SIG-M5 (cell line): ENCODE measurements around the gene SIDT2.

Experiments used
- DNase-seq: peaks from one replicate; lab custom pipeline; 2025; lab: John Stamatoyannopoulos, UW

Gene SIDT2

GRCh38 chr11:117189191-117189940 lies 10.8 kb downstream of the SIDT2 start:
- DNase-seq: peak; percentile 25

DNA sequence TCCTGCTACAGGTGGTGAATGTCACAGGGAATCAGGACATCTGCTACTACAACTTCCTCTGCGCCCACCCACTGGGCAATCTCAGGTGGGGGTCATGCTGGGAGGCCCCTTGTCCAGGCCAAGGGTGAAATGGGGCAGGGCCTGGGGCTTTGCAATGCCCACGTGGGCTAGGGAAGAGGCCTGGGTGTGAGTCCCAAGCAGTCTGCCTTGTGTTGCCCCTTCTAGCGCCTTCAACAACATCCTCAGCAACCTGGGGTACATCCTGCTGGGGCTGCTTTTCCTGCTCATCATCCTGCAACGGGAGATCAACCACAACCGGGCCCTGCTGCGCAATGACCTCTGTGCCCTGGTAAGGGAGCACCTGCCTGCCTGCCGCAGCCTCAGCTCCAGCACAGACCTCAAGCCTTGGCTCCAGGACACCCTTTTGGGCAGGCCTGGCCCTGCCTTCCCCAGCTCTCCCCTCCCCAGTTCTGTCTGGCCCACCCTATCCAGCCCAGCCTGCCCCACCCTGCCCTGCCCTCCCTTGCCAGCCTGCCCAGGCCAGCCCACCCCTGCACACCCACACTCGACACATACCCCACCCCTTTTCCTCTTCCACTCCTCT lies 11.5 kb downstream of the SIDT2 start:
- no peak for DNase-seq

DNA sequence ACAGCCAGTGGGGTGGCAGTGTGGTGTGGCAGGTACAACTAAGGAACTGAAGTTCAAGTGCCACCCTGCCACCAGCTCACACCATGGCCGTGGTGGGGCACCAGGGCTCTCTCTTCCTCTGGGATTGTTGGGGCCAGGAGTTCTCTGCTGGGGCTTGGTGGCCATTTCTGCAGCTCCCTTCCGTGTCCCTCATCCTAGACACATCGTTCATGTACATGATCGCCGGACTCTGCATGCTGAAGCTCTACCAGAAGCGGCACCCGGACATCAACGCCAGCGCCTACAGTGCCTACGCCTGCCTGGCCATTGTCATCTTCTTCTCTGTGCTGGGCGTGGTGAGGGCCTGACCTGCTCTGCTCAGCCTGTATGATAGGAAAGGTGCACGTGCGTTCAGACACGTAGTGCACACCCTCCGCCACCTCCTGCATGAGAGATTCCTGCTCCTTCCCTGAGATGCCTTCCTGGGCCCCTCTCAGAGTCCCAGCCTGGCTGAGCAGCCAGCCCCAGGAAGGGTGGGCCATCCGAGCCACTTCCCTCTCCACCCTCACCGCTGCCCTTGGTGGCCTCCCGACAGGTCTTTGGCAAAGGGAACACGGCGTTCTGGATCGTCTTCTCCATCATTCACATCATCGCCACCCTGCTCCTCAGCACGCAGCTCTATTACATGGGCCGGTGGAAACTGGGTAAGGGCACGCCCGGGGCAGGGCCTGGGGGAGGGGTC lies 13.3 kb downstream of the SIDT2 start:
- DNase-seq: no peak

- no peak for DNase-seq
These were observed 13.9 kb downstream of the SIDT2 start for GRCh38 chr11:117192401-117192875.

DNA sequence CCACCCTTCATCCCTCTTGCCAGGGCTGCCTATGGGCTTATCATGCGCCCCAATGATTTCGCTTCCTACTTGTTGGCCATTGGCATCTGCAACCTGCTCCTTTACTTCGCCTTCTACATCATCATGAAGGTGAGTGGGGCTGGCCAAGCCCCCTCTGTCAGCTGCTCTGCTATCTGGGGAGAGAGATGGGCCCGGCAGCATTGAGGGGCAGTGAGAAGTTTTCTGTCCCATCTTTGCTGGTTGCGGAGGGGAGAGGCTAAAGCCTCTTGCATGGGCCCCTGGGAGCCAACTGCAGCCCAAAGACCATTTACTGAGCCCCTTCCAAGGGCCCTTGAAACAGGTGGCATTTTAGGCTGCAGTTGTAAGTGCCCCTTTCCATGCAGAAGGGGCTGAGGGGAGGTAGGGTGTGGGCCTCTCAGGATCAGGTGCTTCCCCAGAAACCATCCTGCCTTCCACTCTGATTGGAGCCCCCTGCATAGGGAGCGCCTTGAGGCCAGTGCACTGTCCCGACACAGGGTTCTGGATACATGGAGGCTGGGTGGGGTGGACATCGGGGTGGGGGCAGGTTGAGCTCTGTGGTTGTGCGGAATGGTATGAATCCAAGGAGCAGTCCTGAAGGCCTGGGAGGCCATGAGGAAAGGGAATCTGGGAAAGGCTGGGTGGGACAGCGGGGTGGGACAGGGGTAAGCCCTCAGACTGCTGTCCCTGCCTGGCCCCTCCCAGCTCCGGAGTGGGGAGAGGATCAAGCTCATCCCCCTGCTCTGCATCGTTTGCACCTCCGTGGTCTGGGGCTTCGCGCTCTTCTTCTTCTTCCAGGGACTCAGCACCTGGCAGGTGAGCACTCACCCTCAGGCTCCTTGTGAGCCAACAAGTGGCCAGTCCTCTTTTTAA lies 14.8 kb downstream of the SIDT2 start:
- no peak for DNase-seq

- DNase-seq: no peak
These were observed 15.7 kb downstream of the SIDT2 start for GRCh38 chr11:117194267-117194666.

- DNase-seq: no peak
These were observed 16.7 kb downstream of the SIDT2 start for GRCh38 chr11:117195258-117195657.

DNA sequence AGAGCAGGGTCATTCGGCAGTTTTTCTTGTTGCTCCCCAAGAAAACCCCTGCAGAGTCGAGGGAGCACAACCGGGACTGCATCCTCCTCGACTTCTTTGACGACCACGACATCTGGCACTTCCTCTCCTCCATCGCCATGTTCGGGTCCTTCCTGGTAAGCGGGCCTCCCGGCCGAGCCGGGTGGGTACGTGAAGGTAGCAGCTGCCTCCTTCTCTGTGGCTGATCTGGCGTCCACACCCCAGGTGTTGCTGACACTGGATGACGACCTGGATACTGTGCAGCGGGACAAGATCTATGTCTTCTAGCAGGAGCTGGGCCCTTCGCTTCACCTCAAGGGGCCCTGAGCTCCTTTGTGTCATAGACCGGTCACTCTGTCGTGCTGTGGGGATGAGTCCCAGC lies 17.2 kb downstream of the SIDT2 start:
- no peak for DNase-seq

GRCh38 chr11:117197006-117197405 lies 18.5 kb downstream of the SIDT2 start:
- no peak for DNase-seq

- DNase-seq: no peak
These were observed 19.2 kb downstream of the SIDT2 start for GRCh38 chr11:117197516-117198456.

GRCh38 chr11:117198613-117199012 lies 20.1 kb downstream of the SIDT2 start:
- no peak for DNase-seq

DNA sequence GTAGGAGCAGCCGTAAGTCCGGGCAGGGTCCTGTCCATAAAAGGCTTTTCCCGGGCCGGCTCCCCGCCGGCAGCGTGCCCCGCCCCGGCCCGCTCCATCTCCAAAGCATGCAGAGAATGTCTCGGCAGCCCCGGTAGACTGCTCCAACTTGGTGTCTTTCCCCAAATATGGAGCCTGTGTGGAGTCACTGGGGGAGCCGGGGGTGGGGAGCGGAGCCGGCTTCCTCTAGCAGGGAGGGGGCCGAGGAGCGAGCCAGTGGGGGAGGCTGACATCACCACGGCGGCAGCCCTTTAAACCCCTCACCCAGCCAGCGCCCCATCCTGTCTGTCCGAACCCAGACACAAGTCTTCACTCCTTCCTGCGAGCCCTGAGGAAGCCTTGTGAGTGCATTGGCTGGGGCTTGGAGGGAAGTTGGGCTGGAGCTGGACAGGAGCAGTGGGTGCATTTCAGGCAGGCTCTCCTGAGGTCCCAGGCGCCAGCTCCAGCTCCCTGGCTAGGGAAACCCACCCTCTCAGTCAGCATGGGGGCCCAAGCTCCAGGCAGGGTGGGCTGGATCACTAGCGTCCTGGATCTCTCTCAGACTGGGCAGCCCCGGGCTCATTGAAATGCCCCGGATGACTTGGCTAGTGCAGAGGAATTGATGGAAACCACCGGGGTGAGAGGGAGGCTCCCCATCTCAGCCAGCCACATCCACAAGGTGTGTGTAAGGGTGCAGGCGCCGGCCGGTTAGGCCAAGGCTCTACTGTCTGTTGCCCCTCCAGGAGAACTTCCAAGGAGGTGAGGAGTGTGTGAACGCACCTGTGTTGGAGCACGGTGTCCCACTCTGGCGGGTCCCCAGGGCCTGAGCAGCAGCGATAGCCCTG lies 20.7 kb downstream of the SIDT2 start, which contains the start of gene TAGLN:
Gene TAGLN (plus strand): TSS at position 318 of the 863 bp plus-strand sequence. CDS start 3,644 bp downstream, outside the sequence.
- no peak for DNase-seq

DNA sequence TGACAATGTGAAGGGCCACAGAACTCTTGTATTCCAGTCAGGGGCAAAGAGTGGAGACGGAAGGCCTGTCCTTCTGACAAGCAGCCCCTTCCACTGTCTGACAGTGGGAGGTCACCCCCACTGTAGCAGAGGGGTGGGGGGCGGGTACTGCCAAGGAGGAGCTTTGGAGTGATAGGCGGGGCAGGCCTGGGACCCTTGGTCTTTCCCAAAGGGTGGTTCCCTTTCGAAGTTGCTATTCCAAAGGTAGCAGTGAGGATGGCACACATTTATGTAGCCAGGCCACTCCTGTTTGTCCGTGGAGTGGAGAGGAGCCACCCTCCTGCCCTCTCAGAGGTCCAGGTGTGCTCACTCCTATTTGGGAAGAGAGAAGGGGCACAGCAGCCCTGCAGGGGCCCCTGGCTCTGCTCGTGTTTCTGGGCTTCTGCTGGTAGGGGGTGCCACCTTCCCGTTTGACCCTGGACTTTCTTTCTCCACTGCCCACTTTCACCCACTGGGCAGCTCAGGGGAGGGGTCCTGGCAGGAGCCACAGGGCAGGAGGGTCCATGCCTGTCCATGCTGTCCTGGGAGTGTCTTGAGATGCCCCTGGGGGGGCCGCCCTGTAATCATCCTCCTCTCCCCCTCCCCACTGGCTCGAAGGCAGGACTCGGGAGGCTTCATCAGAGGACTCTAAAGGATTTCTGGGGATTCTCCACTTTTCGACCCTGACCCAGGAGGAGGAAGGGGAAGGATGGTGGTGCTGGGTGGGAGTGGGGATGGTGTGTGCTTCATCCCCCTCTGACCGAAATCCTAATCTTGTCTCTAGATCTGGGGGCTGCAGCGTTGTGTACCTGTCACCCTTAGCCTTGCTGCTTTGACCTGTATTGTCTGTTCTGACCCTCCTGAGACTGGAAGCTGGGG lies 21.6 kb downstream of the SIDT2 start:
- DNase-seq: no peak

DNA sequence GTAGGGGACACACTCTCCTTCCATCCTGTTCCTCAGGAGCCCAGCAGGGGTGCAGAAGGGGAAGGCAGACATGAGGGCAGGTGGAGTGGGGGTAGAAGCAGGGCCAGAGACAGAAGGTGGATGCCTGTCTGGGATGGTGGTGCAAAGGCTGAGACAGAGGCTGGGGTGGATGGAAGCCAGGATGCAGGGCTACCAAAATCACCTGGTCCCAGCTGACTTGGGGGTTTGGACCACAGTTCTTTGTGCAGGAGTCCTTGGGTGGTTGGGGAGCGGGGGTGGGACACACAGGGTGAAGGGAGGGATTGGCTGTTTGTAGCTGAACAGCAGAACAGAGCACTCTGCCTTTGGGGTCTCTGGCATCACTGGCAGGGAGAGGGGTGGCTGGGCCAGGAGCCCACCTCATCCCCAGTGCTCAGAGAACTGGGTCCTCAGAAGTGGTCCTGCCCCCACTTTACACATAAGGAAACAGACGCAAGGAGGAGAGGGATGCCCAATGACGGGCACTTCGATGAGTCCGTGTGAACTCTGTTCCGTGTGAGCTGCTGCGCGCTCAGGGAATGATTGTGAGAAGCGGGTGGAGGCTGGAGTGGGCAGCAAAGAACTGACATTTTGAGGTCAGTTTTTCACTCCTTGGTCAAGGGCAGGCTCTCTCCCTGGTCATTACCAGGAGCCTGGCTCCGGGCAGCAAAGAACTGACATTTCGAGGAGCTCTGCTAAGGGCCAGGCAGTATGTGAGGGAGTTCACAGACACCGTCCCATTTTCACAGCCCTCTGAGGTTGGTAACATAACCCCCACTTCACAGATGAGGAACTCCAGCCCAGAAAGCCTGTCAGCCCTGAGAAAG lies 22.5 kb downstream of the SIDT2 start:
- no peak for DNase-seq

- DNase-seq: no peak
These were observed 23.2 kb downstream of the SIDT2 start for GRCh38 chr11:117201658-117202305.

DNA sequence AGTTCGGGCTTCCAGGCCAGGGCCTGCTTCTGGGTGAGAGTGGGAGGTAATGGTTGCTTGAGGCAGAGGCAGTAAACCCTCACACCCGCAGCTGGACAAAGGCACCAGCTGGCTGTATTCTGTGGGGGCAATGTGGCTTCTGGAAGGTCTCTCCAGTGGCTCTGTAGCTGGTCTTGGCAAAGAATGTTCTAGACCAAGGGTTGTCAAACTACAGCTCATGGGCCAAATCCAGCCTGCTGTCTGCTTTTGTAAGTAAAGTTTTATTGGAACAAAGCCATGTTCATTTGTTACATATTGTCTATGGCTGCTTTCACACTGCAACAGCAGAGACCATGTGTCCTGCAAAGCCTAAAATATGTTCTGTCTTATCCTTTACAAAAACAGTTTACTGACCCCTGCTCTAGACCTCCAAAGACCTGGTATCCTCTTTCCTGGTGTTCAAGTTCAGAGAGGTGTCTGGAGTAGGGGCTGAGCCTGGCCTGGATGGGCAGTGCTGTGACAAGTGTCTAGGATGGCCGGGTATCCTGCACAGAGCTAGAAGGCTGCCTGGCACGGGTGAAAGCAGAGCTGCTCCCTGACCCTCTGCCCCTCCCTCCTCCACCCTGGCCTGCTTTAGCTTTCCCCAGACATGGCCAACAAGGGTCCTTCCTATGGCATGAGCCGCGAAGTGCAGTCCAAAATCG lies 24.0 kb downstream of the SIDT2 start:
- no peak for DNase-seq

DNA sequence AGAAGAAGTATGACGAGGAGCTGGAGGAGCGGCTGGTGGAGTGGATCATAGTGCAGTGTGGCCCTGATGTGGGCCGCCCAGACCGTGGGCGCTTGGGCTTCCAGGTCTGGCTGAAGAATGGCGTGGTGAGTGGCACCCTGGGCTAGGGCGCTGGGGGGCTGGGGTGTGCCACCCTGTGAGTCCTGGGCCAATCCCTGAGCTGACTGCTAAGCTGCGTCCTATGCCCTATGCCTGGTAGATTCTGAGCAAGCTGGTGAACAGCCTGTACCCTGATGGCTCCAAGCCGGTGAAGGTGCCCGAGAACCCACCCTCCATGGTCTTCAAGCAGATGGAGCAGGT lies 24.5 kb downstream of the SIDT2 start:
- no peak for DNase-seq
